NCI-H510A (cell line): ENCODE results near the gene XYLT1.
"Not testable (repeated sequence)": the region's sequence is repeated elsewhere in the genome, so short reads cannot be mapped to it uniquely, and the experiment has no call there.

Experiments
- DNase-seq: peaks from one replicate; lab custom pipeline; 2025; lab: John Stamatoyannopoulos, UW

Gene XYLT1

DNA sequence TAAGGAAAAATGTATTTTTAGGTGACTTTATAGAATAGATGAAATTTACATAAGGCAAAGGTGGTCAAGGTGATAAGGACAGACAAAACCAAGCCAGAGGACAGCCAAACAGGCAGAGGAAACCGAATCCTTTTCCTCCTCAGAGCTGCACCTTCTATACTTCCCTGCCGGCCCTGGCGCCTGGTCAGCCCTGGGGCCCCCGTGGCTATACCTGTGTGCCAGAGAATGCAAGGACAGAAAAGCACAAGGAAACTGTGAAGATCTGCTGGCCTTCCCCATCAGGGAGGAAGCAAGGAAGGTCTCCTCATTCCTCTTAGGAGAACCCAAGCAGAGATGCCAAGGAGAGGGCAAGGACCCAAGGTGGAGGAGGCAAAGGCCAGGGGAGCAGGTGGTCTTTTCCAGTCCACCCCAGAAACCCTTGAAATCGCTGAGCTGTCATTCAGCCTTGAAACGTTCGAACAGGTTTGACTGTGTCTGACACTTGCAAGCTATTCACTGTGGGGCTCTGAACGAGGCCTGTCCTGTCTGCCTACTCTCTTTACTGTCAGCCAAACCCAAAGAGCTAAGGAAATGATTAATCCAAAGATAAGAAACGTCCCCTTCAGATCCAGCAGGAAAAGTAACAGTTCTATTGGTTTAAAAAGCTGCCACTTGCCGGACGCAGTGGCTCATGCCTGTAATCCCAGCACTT is 114.4 kb downstream of the XYLT1 start:
- DNase-seq: no peak

DNA sequence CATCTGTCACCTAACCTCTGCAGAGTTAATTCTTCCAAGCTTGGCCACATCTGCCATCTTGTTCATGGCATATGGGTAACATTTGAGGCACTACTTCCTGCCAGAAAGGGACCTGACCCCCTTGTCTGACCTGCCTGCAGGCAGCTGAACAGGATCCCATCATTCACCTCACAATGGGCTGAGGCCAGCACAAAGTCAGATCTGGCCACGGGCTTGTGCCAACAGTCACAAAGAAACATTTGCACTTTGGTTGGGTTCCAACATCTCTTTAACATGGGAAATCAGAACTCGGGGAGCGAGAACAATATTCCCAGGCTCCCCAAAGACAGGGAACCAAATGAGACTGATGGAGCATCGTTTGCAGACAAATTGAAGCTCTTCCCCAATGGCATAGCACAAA is 116.1 kb downstream of the XYLT1 start:
- DNase-seq: no peak

DNA sequence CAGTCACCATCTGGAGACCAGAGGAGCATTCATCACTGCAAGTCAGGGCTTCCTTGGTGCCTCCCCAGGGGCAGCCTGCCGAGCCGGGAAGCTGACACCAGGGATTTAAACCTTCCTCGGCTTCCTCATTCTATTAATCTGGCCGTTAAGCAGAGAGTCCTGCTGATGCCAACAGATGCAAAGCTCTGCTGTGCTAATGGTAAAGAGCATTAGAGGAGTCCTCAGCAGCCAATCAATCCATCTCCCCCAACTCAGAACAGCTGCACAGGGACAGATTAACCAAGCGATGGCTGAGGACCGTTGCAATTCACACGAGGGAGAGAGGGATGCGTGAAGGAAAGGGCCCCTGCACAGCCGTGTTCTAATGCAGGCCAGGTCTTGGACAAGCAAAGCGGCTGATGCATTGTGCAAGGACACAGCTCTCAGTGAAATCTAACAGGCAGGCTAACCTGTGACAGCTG is 116.6 kb downstream of the XYLT1 start:
- DNase-seq: no peak

DNA sequence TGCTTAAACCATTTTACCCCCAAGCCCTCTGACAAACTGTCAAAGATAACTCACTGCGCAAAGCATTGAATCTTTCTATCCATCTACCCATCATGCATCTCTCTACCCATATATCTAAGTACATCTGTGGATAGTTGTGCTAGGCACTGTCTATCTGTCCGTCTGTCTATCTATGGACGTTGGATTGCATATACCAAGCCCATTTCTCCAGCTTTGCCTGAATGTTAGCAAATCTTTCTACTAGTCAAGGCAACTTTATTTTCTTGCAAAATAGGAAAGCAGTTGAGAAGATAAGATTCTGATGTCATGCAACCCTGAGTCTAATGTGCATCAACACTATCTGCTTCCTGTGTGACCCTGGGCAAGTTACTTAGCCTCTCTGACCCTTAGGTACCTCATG is 117.2 kb downstream of the XYLT1 start:
- no peak for DNase-seq

DNA sequence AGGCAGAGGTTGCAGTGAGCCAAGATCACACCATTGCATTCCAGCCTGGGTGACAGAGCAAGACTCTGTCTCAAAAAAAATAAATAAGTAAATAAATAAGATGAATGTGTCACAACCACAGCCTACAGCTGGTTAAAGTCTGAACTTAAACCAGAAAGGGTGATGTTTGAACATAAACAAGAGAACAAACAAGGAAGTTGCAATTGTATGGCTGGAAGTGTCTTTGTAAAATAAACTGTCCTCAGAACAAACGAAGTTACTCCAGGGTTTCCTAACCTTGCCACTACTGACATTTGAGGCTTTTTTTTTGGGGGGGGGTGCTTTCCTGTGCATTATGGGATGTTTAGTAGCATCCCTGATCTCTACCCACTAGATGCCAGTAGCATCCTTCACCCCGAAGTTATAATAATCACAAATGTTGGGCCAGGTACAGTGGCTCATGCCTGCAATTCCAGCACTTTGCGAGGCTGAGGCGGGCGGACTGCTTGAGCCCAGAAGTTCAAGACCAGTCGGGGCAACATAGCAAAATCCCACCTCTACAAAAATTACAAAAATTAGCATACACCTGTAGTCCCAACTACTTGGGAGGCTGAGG is 119.2 kb downstream of the XYLT1 start:
- DNase-seq: no peak

DNA sequence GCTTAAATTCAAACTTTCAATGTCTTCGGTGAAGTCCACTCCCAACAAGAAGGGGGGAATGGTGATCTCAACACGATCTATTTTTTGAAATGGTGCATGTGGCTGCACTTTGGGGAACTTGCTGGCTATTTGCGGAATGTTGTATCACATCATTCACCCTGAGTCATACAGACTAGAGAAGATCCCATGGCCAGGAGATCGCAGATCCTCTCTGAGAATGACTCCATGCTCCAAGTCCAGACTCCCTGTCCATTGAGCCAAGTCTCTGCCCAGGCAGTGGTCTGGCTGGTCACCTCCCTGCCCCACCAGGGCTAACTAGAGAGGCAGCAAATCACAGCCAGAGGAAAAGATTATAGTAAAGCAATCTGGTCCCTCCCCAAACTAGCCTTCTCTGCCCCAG is 120.6 kb downstream of the XYLT1 start:
- no peak for DNase-seq

DNA sequence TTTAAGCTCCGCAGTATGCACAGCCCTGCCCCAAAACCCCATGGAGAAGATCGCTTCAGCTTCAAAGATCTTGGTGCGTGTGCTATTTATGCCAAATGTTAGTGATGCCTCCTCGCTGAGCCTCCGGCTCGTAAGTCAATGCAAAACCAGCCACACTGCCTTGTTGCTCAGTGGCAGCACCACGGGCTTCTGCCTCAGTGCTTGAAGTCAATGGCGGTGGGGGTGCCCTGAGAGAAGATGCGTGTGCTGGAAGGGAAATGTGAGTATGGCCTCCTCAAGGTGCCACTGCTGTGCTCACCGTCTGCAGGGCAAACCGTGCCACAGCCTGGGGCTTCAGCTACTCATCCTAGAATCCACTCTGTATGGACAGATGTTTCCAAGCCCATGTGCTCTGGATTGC is 121.9 kb downstream of the XYLT1 start:
- DNase-seq: no peak

DNA sequence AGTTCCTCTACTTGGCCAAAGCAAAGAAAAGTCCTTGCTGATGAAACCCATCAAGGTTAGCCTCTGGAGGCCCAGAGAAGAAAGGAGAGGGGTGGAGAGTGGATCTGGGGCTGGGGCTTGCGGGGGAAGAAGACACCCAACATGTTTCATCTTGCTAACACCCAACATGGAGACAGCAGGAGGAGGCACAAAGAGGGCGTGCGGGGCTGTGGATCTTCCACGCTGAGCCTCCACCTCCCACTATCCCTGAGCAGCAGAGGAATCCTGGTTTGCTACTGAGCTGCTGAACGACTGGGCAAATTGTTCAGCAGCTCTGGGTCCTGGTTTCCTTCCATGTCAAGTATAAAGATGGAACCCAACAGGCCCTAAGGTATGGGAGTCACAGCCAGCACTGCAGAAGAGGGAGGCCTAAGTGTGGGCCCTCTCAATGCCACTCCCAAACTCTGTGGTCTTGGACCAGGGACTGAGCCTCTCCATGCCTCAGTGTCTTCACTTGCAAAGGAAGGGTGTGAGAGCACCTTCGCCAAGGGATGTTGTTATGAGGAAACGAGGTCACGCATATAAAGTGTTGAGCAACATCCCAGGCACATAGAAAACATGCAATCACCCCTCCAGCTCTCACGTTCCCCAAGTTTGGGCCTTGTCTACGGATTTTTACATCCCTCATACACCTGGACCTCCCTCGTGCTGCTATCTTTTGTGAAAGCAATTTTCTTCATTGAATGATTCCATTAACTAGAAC is 122.5 kb downstream of the XYLT1 start:
- DNase-seq: no peak

DNA sequence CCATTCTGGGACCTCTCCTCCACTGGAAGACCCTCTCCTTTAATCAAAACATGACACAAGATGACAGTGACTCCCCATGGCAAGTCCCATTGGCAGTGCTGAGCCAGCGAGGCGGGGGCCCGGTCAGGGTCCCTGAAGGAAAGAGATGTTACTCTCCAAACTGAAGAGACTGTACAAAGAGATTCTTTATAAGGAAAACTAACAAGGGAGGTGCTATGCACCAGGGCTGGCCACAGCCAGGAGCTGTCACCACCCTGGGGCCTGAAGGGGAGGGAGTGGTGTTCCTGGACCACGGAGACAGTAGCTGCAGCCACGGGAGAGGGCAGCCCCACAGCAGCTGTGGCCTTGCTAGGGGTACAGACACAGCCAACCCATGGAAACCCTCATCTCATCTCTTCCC is 123.1 kb downstream of the XYLT1 start:
- no peak for DNase-seq

DNA sequence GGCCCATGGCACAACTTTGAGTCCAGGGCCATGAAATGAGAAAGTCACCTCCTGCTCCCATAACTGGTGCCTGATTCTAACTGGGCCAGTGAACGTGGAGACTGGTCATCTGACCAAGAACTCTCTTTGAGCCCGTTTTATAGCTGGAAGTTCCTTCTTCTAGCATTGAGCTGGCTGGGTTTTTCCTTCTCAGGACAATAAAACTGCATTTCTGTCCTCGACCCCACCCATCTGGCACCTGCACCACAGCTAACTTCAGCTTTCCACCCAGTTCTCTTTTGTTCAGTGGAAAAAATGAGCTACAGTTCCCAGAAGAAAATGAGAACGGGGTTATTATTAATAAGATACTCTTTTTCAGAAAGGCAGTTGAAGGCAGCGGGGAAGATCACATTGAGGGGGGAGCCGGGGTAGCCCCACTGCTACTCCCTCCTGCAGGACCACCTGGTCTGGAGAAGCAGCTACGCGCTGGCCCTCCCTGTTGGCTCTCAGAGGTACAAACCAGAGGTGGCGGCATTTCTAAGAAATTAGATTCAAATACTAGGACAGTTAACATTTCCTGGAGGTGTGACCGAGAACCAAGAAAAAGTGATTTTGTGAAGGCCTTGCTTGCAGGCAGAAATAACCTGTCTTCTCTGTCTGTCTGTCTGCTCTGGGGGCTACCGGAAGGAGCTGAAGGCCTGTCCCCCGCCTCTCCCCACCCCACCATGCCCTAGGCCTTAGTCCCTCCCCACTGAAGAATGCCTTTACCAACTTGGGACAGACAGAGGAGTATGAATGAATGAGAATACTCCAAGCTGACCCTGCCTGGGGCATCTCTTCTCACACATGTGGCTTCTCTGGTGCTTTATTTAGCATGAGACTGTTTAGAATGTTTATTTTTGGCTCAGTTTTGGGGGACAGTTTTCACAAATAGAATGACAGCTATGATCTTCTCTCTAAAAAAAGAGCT is 123.9 kb downstream of the XYLT1 start:
- no peak for DNase-seq

DNA sequence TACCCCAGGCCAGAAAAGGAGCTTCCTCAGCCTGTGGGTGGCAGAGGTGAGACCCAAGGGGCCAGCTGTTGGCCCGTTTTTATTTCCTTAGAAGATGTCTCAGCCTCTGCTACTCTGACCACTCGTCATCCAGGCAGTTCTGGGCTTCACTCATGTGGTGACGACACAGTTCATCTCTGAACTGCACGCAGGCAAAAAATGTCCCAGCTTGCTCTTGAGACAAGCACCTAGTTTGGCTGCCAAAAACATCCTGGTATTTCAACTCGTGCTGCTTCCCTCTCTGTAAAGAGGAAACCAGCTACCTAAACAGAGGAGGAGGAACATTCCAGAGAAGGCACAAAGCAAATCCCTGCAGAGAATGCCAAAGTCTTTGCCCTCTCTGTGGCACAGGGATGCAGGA is 125.7 kb downstream of the XYLT1 start:
- no peak for DNase-seq

DNA sequence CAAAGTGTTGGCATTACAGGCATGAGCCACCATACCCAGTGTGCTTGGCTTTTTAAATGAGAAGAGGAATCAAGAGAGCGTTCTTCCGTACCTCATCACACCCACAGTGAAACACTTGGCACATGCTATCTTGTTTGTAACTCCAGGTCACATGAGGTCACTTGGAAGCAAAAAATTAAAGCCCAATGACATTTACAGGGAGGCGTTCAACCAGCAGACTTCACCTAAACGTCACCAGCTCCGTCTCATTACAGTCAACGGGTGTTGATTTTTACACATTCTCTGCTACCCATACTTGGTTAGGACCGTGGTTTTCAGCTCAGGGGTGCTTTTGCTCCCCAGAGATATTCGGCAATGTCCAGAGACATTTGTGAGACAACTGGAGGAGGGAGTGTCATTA is 127.0 kb downstream of the XYLT1 start:
- DNase-seq: no peak

DNA sequence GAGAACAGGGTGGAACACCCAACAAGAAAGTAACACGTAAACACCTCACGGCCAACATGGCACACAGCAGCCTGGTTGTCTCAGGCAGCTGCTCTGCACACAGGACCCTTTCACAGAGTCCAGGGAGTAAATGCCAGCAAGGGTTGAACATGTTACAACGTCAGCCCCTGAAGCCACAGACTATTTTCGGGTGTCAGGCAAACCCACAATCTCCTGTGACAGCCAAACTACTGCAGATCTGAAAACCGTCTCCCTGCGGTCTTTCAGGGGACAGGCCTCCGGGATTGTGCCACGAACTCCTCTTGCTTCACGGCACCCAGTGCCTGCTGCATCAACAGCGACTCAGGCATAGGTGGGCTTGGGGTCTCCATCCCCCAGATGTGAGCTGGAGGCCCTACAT is 127.7 kb downstream of the XYLT1 start:
- no peak for DNase-seq

DNA sequence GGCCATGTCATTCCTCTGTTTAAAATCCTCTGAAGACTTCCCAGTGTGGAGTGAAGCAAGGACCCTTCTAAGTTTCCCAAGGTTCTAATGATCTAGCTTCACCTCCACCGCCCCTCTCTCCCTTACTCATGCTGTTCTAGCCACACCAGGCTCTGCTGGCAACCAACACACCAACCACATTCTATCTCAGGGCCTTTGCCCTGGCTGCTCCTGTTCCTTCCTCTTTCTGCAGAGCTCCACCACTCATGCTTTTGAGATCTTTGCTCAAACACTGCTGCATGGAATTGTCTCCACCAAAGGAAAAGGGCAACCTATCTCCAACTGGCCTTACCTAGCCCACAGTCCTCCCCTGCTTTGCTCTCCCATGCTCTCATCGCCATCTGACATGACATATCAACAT is 128.7 kb downstream of the XYLT1 start:
- DNase-seq: no peak

DNA sequence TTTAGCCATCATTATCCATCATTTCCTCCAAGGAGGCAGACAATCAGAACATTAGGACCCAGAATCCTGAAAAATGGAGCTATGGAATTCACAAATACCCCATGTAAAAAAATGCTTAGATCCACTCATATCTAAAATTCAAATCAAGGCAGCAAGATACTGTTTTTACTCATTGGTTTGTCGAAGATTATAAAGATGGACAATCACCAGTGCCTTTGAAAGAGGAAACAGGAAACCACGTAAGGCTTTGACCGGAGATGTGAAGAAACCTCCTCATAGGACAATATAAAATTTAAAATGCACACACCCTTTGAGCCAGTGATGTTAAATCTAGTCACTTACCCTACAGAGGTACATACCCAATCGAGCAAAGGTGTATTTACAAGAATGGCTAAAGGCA is 130.0 kb downstream of the XYLT1 start:
- DNase-seq: no peak

DNA sequence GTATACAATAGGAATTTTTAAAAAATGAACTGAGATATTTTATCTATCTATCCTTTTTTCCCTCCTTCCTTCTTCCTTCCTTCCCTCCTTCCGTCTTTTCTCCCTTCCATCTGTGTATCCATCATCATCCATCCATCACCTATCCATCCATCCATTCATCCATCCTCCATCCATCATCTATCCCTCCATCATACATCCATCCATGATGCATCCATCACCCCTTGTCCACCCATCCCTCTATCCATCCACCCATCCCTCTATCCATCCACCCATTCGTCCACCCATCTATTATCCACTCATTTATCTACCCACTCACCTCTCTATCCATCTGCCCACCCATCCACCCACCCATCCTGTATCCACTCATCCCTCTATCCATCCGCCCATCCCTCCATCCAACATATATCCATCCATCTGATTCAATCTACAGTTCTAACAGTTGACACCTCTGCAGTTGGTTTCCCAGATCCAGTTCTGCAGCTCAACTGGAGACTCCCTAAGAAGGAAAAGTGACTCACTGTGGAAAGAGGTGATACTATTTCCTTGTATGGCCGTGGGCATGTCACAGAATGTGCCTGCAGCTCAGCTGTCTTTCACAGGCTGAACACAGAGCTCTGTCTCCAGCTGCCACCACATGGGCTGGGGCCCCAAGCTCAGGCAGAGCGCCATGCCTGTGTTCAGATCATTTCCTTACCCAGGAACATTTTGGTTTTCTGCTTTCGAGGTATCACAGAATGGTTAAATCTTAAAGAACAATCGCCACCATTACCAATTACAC is 130.8 kb downstream of the XYLT1 start:
- no peak for DNase-seq

DNA sequence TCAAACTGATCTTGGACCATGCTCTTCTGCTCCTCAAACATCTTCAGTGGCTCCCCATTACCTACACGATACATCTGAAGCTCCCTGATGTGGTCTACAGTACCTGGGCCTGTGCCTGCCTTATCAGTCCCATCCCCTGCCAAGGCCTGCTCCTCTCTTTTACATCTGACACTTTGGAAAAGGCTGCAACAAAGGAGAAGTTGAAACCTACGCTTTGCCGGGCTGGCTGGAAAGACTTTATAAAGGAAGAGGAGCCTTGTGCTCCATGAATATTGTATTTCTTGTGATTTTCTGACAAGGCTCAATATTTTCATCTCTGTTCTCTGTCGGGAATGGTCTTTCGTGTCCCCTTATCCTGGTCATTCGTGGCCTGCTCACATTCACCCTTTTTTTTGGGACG is 132.5 kb downstream of the XYLT1 start:
- no peak for DNase-seq

DNA sequence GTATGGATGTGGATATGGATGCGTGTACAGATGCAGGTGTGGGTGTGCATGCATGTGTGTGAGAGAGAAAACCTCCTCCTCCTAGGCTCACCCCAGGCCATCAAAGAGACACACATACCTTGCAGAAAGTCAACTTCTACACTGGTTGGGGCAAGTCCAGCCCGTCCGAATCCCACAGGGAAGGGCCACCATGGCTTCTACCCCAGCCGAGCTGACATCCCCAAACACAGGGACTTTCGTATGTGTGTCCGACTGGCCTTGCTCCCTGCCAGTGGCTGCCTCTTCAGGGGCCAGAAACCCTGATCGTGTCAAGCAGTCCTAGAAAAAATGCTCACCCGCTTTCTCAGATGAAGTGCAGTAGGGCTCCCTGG is 134.2 kb downstream of the XYLT1 start:
- DNase-seq: no peak

DNA sequence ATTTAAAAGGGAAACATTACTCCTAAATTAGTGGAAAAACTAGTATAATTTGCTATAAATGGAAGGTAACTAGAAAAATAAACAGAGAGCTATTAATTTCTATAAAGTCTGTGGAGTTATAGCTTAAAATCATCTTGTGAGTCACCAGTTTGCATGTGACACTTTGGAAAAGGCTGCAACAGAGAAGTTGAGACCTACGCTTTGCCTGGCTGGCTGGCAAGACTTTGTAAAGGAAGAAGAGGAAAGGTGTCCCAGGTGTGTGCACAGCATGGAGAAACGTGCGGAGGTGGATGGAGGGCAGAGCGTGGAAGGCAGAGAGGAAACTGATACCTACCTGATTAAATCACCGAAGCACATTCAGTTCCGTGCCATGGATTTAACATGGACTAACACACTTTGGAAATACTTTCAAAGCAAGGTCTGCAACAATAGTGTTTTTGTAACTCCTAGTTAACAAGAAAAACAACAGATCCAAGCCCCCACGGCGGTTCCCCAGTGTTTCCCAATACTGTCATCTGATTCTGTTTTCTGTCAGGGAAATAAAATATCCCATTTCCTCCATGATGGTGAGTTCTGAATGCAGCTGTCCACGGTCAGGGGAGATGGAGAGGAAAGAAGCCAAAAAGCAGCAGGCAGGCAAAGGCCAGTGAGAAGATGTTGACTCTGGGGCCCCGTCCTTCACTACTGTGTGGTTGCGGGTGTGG is 134.8 kb downstream of the XYLT1 start:
- no peak for DNase-seq

DNA sequence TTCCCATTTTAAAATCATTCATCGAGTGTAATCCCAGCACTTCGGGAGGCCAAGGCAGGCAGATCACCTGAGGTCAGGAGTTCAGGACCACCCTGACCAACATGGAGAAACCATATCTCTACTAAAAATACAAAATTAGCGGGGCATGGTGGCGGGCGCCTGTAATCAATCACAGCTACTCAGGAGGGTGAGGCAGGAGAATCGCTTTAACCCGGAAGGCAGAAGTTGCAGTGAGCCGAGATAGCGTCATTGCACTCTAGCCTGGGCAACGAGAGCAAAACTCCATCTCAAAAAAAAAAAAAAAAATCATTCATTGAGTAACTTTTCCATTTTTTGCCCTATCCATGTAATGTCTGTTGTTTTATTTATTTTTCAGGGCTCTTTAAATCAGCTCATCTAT is 135.4 kb downstream of the XYLT1 start:
- not testable (repeated sequence) for DNase-seq

DNA sequence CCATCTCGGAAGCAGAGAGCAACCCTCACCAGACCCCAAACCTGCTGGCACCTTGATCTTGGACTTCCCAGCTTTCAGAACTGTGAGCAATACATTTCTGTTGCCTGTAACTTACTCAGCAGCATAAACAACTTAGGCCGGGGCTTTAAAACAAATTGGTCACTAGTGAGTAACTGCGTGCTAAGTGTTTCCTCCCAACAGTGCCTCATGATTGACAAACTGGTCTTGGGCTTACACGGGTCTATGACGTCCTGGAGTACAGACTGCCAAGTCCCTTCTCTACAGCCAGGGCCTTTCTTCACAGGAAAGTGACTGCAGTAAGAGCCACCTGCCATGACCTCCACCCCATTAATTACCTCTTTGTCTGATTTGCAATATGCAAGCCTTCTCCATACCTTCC is 136.7 kb downstream of the XYLT1 start:
- DNase-seq: no peak
